Prostate gland (tissue), 2 donors: ENCODE results near the gene SCMH1. TPM values are rescaled to one million over a fixed set of nuclear protein-coding genes. Genes with fewer than 3 reads are reported as not detected.

Experiments
- DNase-seq: peaks from one replicate; pipeline ENCODE4 v3.0.0-alpha.2; 2019; ENCODE audit warnings: low spot score
- H3K27ac ChIP-seq, 2 donors: fragments of 200-600 bp; sonication (generic); 2 replicates each; pipeline ENCODE4 v1.5.1; 2017 to 2019
- H3K27me3 ChIP-seq: fragments of 200-600 bp; sonication (generic); replicated peaks from 2 replicates; pipeline ENCODE4 v1.5.1; 2019; ENCODE audit not compliant: insufficient read depth
- H3K36me3 ChIP-seq, 2 donors: fragments of 200-600 bp; sonication (generic); 1 replicate in 1 of 2; 2 replicates in 1 of 2; pipeline versions ENCODE4 v1.5.1 to v1.8.1; 2017 to 2019
- H3K4me1 ChIP-seq: fragments of 200-600 bp; sonication (generic); replicated peaks from 2 replicates; pipeline ENCODE4 v1.5.1; 2019
- H3K4me3 ChIP-seq, 2 donors: fragments of 200-600 bp; sonication (generic); 2 replicates each; pipeline ENCODE4 v1.5.1; 2017 to 2019
- H3K9me3 ChIP-seq: fragments of 200-600 bp; sonication (generic); 2 replicates; pipeline ENCODE4 v1.5.1; 2017
- POLR2A ChIP-seq: fragments of 450-650 bp; IDR thresholded peaks from one replicate; pipeline ENCODE4 v1.6.1; 2016; ENCODE audit warnings: antibody characterized with exemption, mild to moderate bottlenecking
- POLR2AphosphoS5 ChIP-seq: sonication (generic); formaldehyde crosslinking; IDR thresholded peaks from one replicate; pipeline ENCODE4 v1.6.1; 2017; ENCODE audit warnings: antibody characterized with exemption
- WGBS: methylation state at CpG from one replicate; pipeline ENCODE4 v1.1.5; 2018; 5-methylcytosine and 5-hydroxymethylcytosine counted together
- intact Hi-C: fragments of 100-400 bp; cut with DNase I; formaldehyde crosslinking; loops from one replicate; pipeline ENCODE4 v1.14.2; 2022
- total RNA-seq, 2 donors: library from RNA; depleted of rRNA; stranded (reverse); fragments of >200 nt; gene quantifications; one replicate each; pipeline ENCODE4 v1.1.0, GENCODE V29; 2016
- TF ChIP-seq, protein P1 (sequence below), 4 experiments: fragments of 200-600 bp in 2 of 4; fragments of 450-650 bp in 2 of 4; sonication (generic) in 2 of 4; IDR thresholded peaks; 1 replicate in 3 of 4; 2 replicates in 1 of 4; pipeline ENCODE4 v1.5.1; 2016 to 2019; ENCODE audit warnings: antibody characterized with exemption in 4 of 4, mild to moderate bottlenecking in 2 of 4, moderate library complexity in 2 of 4

Gene SCMH1
- total RNA-seq, 2 donors from 2014 or later: 49.0 to 62.7 TPM

- intact Hi-C loops: no loop called here
- TF ChIP-seq, protein P1, sequence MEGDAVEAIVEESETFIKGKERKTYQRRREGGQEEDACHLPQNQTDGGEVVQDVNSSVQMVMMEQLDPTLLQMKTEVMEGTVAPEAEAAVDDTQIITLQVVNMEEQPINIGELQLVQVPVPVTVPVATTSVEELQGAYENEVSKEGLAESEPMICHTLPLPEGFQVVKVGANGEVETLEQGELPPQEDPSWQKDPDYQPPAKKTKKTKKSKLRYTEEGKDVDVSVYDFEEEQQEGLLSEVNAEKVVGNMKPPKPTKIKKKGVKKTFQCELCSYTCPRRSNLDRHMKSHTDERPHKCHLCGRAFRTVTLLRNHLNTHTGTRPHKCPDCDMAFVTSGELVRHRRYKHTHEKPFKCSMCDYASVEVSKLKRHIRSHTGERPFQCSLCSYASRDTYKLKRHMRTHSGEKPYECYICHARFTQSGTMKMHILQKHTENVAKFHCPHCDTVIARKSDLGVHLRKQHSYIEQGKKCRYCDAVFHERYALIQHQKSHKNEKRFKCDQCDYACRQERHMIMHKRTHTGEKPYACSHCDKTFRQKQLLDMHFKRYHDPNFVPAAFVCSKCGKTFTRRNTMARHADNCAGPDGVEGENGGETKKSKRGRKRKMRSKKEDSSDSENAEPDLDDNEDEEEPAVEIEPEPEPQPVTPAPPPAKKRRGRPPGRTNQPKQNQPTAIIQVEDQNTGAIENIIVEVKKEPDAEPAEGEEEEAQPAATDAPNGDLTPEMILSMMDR (IDR thresholded peaks at IDR 0.05): peak in 1 of 4 experiments; percentile 7
- no peak for TF ChIP-seq POLR2AphosphoS5
- H3K27me3 ChIP-seq: no peaks in the 10 kb centered on the region
- peaks cover 4 to 21% of the 10 kb centered on the region in 2 donors for H3K36me3 ChIP-seq
- H3K27ac ChIP-seq: no peak overlapping the region
- H3K4me3 ChIP-seq: no peak overlapping the region
- no peaks in the 10 kb centered on the region for H3K9me3 ChIP-seq
- no peaks in the 10 kb centered on the region for H3K4me1 ChIP-seq
- DNase-seq: no peak
- 87% methylated on average over 5 of the region's 5 CpGs for WGBS
Observed at GRCh38 chr1:41038110-41038509, 204.0 kb downstream of the SCMH1 start.

- Histone ChIP-seq H3K27ac (no peak overlapping the region), H3K4me3 (no peak overlapping the region), H3K27me3 (no peaks in the 10 kb centered on the region), H3K4me1 (no peaks in the 10 kb centered on the region), H3K36me3 (peaks cover 4 to 21% of the 10 kb centered on the region in 2 donors), H3K9me3 (no peaks in the 10 kb centered on the region)
- no peak for DNase-seq
- WGBS: 100% methylated on average over 3 of the region's 3 CpGs
- intact Hi-C loops: no loop called here
- TF ChIP-seq POLR2AphosphoS5: no peak
- TF ChIP-seq, protein P1 (IDR thresholded peaks at IDR 0.05): no peak
- TF ChIP-seq POLR2A: no peak
Observed at GRCh38 chr1:41037116-41037903, 204.8 kb downstream of the SCMH1 start.

DNA sequence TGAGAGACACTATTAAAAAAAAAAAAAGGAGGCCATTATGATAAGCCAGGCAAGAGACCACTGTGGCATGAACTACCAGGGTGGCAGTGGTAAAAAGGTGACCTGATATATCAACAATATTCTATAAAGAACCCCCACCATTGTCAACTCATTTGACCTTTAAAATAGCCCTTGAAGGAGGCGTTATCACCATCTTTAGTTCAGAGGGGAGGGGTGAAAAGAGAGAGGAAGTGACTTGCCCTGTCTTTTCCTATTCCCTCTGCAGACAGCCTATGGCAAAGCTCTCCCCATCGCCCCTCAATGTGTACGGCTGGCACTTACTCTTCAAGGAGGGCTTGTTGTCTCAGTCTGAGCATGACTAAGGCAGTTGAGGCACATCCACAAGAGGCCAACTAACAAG lies 208.8 kb downstream of the SCMH1 start:
- Histone ChIP-seq H3K4me1 (no peaks in the 10 kb centered on the region), H3K27ac (no peak overlapping the region), H3K9me3 (no peaks in the 10 kb centered on the region), H3K27me3 (no peaks in the 10 kb centered on the region), H3K4me3 (no peak overlapping the region), H3K36me3 (peaks cover 4 to 21% of the 10 kb centered on the region in 2 donors)
- intact Hi-C loops: no loop called here
- 93% methylated on average over 3 of the region's 3 CpGs for WGBS
- DNase-seq: no peak
- no peak for TF ChIP-seq POLR2AphosphoS5
- TF ChIP-seq, protein P1 (IDR thresholded peaks at IDR 0.05): no peak
- no peak for TF ChIP-seq POLR2A

GRCh38 chr1:41032147-41032546 lies 210.0 kb downstream of the SCMH1 start:
- no peaks in the 10 kb centered on the region for H3K9me3 ChIP-seq
- peaks cover 12 to 19% of the 10 kb centered on the region in 2 donors for H3K36me3 ChIP-seq
- 100% methylated on average over 2 of the region's 2 CpGs for WGBS
- intact Hi-C loops: no loop called here
- TF ChIP-seq POLR2A (no peak), POLR2AphosphoS5 (no peak)
- TF ChIP-seq, protein P1 (IDR thresholded peaks at IDR 0.05): no peak
- no peaks in the 10 kb centered on the region for H3K4me1 ChIP-seq
- no peaks in the 10 kb centered on the region for H3K27me3 ChIP-seq
- H3K4me3 ChIP-seq: no peak overlapping the region
- no peak overlapping the region for H3K27ac ChIP-seq
- DNase-seq: no peak
